ENCODE measurements around the gene TRMU. TPM values are rescaled to one million over a fixed set of nuclear protein-coding genes. Genes with fewer than 3 reads are reported as not detected.

Gene TRMU
- total and polyA plus RNA-seq, 2 of the 4 experiments (the other 2 are of a cell fraction): 19.0 to 36.4 TPM

GRCh38 chr22:46317646-46318045, 17.9 kb upstream of the TRMU start:
- in situ Hi-C loops (cut with MboI; ENCODE audit: low sequenced_read_pairs): no loop called here
- CTCF ChIA-PET: no interaction called here
- no peak for DNase-seq

More at GRCh38 chr22:46317646-46318045, 17.9 kb upstream of the TRMU start:
- TF ChIP-seq RCOR1 (IDR thresholded peaks at IDR 0.05; ENCODE audit: insufficient replicate concordance, low read length) (no peak), RAD21 (IDR thresholded peaks at IDR 0.05; ENCODE audit: low read length) (no peak), MAFK (IDR thresholded peaks at IDR 0.05; ENCODE audit: low read depth, low read length) (no peak), CTCF (conservative IDR thresholded peaks at IDR 0.05; ENCODE audit: low read depth, low read length) (no peak), CEBPB (IDR thresholded peaks at IDR 0.05; ENCODE audit: low read depth, low read length) (no peak), POLR2A (IDR thresholded peaks at IDR 0.05; ENCODE audit: low read depth, low read length) (no peak), RFX5 (IDR thresholded peaks at IDR 0.05; ENCODE audit: low read depth, low read length) (no peak), FOS (IDR thresholded peaks at IDR 0.05; ENCODE audit: low read depth, low read length) (no peak), BHLHE40 (IDR thresholded peaks at IDR 0.05; ENCODE audit: low read depth, low read length) (no peak), ELK1 (IDR thresholded peaks at IDR 0.05; ENCODE audit: borderline replicate concordance, low read depth, low read length) (no peak), MAZ (IDR thresholded peaks at IDR 0.05; ENCODE audit: borderline replicate concordance, low read depth, low read length) (no peak), MXI1 (IDR thresholded peaks at IDR 0.05; ENCODE audit: borderline replicate concordance, low read depth, low read length) (no peak), USF2 (IDR thresholded peaks at IDR 0.05; ENCODE audit: low read depth, low read length) (no peak), CHD1 (IDR thresholded peaks at IDR 0.05; ENCODE audit: low read depth, low read length) (no peak), SMC3 (IDR thresholded peaks at IDR 0.05; ENCODE audit: low read depth, low read length) (no peak), NFE2L2 (IDR thresholded peaks at IDR 0.05; ENCODE audit: low read depth, low read length) (no peak)
- H4K91ac ChIP-seq (ENCODE audit: insufficient read depth, low read depth, low read length): no peak overlapping the region
- no peak overlapping the region for H3K14ac ChIP-seq (replicated peaks; ENCODE audit: low read depth, low read length)
- dilution Hi-C loops (cut with HindIII; ENCODE audit: low sequenced_read_pairs, unreplicated experiment) (no loop called here), intact Hi-C loops (cut with micrococcal nuclease) (no loop called here)
- no peak overlapping the region for H3K18ac ChIP-seq (ENCODE audit: low read depth, low read length)
- H3K4ac ChIP-seq (ENCODE audit: low read depth, low read length): no peak overlapping the region
- no TSS peak for BruUV-seq (replicated peaks)
- H3K9me1 ChIP-seq (ENCODE audit: insufficient read depth, low read length): no peaks in the 10 kb centered on the region
- H3K9ac ChIP-seq (ENCODE audit: low read depth, low read length): no peak overlapping the region
- no peaks in the 10 kb centered on the region; the same call in 1 of the 2 replicates for H4K20me1 ChIP-seq (ENCODE audit: insufficient read depth, low read length)
- H2BK5ac ChIP-seq (ENCODE audit: low read depth, low read length, poor library complexity, severe bottlenecking): no peak overlapping the region
- no peak overlapping the region for H3K4me2 ChIP-seq (ENCODE audit: low read depth, low read length)
- ATAC-seq (ENCODE audit: low read depth): no peak
- H4K5ac ChIP-seq (ENCODE audit: low read depth, low read length): no peak overlapping the region
- 92% methylated on average over 14 of the region's 20 CpGs; no CpG with 5 or more reads in 1 of the 2 experiments for WGBS, 2 experiments (ENCODE audit: extremely low coverage in 2 of 2, insufficient read length in 1 of 2)
- H3K79me1 ChIP-seq (ENCODE audit: low read depth in 1 of 2, low read length in 2 of 2): peaks cover 27 to 48% of the 10 kb centered on the region in 2 experiments
- no peak overlapping the region for H2BK120ac ChIP-seq (ENCODE audit: low read depth, low read length)
- no peak overlapping the region for H3K27ac ChIP-seq (ENCODE audit: insufficient read depth, low read length)
- POLR2A ChIA-PET (ENCODE audit: unreplicated experiment): no interaction called here
- no peak overlapping the region for H3K4me3 ChIP-seq (ENCODE audit: insufficient read depth, low read depth, low read length)
- H2BK15ac ChIP-seq (ENCODE audit: low read depth, low read length): no peak overlapping the region
- H3K9me3 ChIP-seq (ENCODE audit: control insufficient read depth, insufficient read depth, low read length): no peaks in the 10 kb centered on the region
- no peak overlapping the region for H4K8ac ChIP-seq (ENCODE audit: low read depth in 2 of 2, low read length in 2 of 2)
- H3K56ac ChIP-seq (ENCODE audit: extremely low read depth, insufficient read depth, low read length): no peak overlapping the region
- H3K27me3 ChIP-seq (ENCODE audit: control insufficient read depth, insufficient read depth, low read length): no peaks in the 10 kb centered on the region
- peaks cover 12% of the 10 kb centered on the region for H3K36me3 ChIP-seq (ENCODE audit: control insufficient read depth, insufficient read depth, low read length)
- H2AK9ac ChIP-seq (replicated peaks; ENCODE audit: low read depth, low read length, poor library complexity): no peak overlapping the region
- no peaks in the 10 kb centered on the region for H3K4me1 ChIP-seq (ENCODE audit: control insufficient read depth, insufficient read depth, low read length)
- H2AFZ ChIP-seq (replicated peaks; ENCODE audit: low read length, poor library complexity): no peak overlapping the region
- H2BK20ac ChIP-seq (ENCODE audit: low read depth, low read length): no peak overlapping the region
- H2AK5ac ChIP-seq (ENCODE audit: low read depth, low read length): no peak overlapping the region
- no peak overlapping the region for H3K23ac ChIP-seq (ENCODE audit: low read depth, low read length)
